ENCODE results near the gene SYPL1.

Gene SYPL1

GRCh38 chr7:106134241-106134640, 22.1 kb upstream of the SYPL1 start:
- POLR2A ChIA-PET (ENCODE audit: low non-redundant PET): no interaction called here
- no peak overlapping the region for H3K27ac ChIP-seq
- TF ChIP-seq CTCF (conservative IDR thresholded peaks at IDR 0.05; ENCODE audit: low read depth): no peak
- DNase-seq (ENCODE audit: low spot score): no peak
- CTCF ChIA-PET: no interaction called here

- no peak for TF ChIP-seq CTCF (conservative IDR thresholded peaks at IDR 0.05; ENCODE audit: low read depth)
- ChIA-PET CTCF (no interaction called here), POLR2A (ENCODE audit: low non-redundant PET) (interaction anchor here (0.5 kb wide), 1 partner anchor 1806 kb away, joined by 5 read pairs; no protein-coding TSS in a partner anchor)
- DNase-seq (ENCODE audit: low spot score): no peak
- H3K27ac ChIP-seq: no peak overlapping the region
Measured at GRCh38 chr7:106129291-106129690, 17.2 kb upstream of the SYPL1 start.

- no peak for DNase-seq (ENCODE audit: low spot score)
- no peak for TF ChIP-seq CTCF (conservative IDR thresholded peaks at IDR 0.05; ENCODE audit: low read depth)
- CTCF ChIA-PET: no interaction called here
- POLR2A ChIA-PET (ENCODE audit: low non-redundant PET): interaction anchor here (0.5 kb wide), 1 partner anchor 1807 kb away, joined by 5 read pairs; no protein-coding TSS in a partner anchor
- no peak overlapping the region for H3K27ac ChIP-seq
Measured at GRCh38 chr7:106128836-106129235, 16.7 kb upstream of the SYPL1 start.

GRCh38 chr7:106127984-106128780, 16.1 kb upstream of the SYPL1 start:
- POLR2A ChIA-PET (ENCODE audit: low non-redundant PET): no interaction called here
- TF ChIP-seq CTCF (conservative IDR thresholded peaks at IDR 0.05; ENCODE audit: low read depth): no peak
- no peak overlapping the region for H3K27ac ChIP-seq
- CTCF ChIA-PET: no interaction called here
- DNase-seq (ENCODE audit: low spot score): no peak

- H3K27ac ChIP-seq: no peak overlapping the region
- ChIA-PET POLR2A (ENCODE audit: low non-redundant PET) (interaction anchor here (0.6 kb wide), 1 partner anchor 44 kb away, joined by 4 read pairs; no protein-coding TSS in a partner anchor), CTCF (interaction anchor here (0.6 to 1.0 kb wide), 2 partner anchors 50 to 995 kb away, joined by 3 to 4 read pairs; no protein-coding TSS in a partner anchor)
- TF ChIP-seq CTCF (conservative IDR thresholded peaks at IDR 0.05; ENCODE audit: low read depth): no peak
- DNase-seq (ENCODE audit: low spot score): peak; percentile 64
Measured at GRCh38 chr7:106126170-106126938, 14.2 kb upstream of the SYPL1 start.

GRCh38 chr7:106125417-106125816, 13.3 kb upstream of the SYPL1 start:
- POLR2A ChIA-PET (ENCODE audit: low non-redundant PET): no interaction called here

More at GRCh38 chr7:106125417-106125816, 13.3 kb upstream of the SYPL1 start:
- H3K27ac ChIP-seq: no peak overlapping the region
- DNase-seq (ENCODE audit: low spot score): no peak
- no peak for TF ChIP-seq CTCF (conservative IDR thresholded peaks at IDR 0.05; ENCODE audit: low read depth)
- CTCF ChIA-PET: interaction anchor here (0.6 kb wide), 2 partner anchors 752 to 994 kb away, joined by 4 read pairs; no protein-coding TSS in a partner anchor

Measured in RWPE1 (cell line).